IPS-15b (cell line): ENCODE results near the gene KAT2B.
"Not testable (repeated sequence)": the region's sequence is repeated elsewhere in the genome, so short reads cannot be mapped to it uniquely, and the experiment has no call there.

Experiments used
- H3K27me3 ChIP-seq: one replicate; pipeline ENCODE4 v1.6.1; 2013; ENCODE audit warnings: low read length; ENCODE audit not compliant: control insufficient read depth, insufficient read depth
- H3K36me3 ChIP-seq: one replicate; pipeline ENCODE4 v1.6.1; 2013; ENCODE audit warnings: low read length; ENCODE audit not compliant: control insufficient read depth, insufficient read depth
- H3K4me1 ChIP-seq: one replicate; pipeline ENCODE4 v1.6.1; 2013; ENCODE audit warnings: mild to moderate bottlenecking, low read length; ENCODE audit not compliant: control insufficient read depth, insufficient read depth
- H3K4me3 ChIP-seq: one replicate; pipeline ENCODE4 v1.5.1; 2013; ENCODE audit warnings: low read depth, low read length
- H3K9ac ChIP-seq: one replicate; pipeline ENCODE4 v1.6.1; 2013; ENCODE audit warnings: low read depth, mild to moderate bottlenecking, low read length
- H3K9me3 ChIP-seq: one replicate; pipeline ENCODE4 v1.6.1; 2013; ENCODE audit warnings: mild to moderate bottlenecking, low read length; ENCODE audit not compliant: control insufficient read depth, insufficient read depth

The KAT2B gene

DNA sequence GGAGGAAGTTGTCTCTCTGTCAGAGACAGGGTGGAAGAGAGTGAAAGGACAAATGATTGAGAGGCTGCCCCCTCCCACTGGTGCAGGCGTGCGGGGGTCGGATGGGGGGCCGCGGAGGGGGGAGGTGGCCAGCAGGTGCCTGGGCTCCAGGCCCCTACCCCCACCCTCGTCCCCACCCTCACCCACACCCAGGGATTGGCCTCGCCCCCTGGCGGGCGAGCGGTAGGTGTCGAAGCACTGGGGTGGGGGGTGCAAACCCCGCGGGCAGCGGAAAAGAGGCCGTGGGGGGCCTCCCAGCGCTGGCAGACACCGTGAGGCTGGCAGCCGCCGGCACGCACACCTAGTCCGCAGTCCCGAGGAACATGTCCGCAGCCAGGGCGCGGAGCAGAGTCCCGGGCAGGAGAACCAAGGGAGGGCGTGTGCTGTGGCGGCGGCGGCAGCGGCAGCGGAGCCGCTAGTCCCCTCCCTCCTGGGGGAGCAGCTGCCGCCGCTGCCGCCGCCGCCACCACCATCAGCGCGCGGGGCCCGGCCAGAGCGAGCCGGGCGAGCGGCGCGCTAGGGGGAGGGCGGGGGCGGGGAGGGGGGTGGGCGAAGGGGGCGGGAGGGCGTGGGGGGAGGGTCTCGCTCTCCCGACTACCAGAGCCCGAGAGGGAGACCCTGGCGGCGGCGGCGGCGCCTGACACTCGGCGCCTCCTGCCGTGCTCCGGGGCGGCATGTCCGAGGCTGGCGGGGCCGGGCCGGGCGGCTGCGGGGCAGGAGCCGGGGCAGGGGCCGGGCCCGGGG, at the start of gene KAT2B:
Gene KAT2B, plus strand, starts transcription at position 682 of the 783 bp plus-strand sequence. Its CDS starts 32 bp downstream, at position 714.
- peak within 1 kb of the TSS; percentile 75 for H3K4me3 ChIP-seq
- no peaks in the 10 kb centered on the region for H3K36me3 ChIP-seq
- no peak within 1 kb of the TSS for H3K9ac ChIP-seq
- no peaks in the 10 kb centered on the region for H3K4me1 ChIP-seq
- H3K27me3 ChIP-seq: peaks cover 28% of the 10 kb centered on the region
- H3K9me3 ChIP-seq: no peaks in the 10 kb centered on the region

DNA sequence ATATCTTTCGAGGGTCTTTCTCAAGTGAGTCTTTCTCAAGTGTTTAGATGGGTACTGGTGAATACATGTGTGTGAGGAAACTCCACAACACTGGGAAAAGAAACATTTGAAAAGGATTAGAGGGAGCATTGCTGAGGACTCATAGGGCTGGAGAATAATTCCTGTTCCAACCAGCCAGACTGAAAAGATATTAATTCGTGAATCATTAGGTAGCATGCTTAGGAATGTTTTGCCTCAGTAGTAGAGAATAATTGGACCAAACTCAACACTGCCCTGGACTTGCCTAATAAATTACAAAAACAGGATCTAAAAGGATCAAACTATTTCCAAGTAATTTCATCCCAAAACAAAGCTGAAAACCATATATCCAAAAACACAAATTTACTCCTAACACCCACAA, 45.5 kb upstream of the KAT2B start:
- Histone ChIP-seq H3K27me3 (no peaks in the 10 kb centered on the region), H3K9me3 (no peaks in the 10 kb centered on the region), H3K4me3 (no peak overlapping the region), H3K36me3 (no peaks in the 10 kb centered on the region), H3K4me1 (no peaks in the 10 kb centered on the region), H3K9ac (no peak overlapping the region)

DNA sequence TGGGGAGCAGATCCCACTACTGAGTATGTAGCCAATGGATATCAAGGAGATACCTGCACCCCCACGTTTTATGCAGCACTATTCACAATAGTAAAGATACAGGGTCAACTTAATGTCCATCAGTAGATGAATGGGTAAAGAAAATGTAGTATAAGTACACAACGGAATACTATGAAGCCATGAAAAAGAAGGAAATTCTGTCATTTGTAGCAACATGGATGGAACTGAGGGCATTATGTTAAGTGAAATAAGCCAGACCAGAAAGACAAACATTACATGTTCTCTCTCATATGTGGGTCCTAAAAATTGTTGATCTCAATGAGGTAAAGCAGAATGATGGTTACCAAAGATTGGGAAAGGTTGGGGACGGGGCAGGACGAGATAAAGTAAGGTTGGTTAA, 42.7 kb upstream of the KAT2B start:
- Histone ChIP-seq H3K9ac (no peak overlapping the region), H3K27me3 (no peaks in the 10 kb centered on the region)

DNA sequence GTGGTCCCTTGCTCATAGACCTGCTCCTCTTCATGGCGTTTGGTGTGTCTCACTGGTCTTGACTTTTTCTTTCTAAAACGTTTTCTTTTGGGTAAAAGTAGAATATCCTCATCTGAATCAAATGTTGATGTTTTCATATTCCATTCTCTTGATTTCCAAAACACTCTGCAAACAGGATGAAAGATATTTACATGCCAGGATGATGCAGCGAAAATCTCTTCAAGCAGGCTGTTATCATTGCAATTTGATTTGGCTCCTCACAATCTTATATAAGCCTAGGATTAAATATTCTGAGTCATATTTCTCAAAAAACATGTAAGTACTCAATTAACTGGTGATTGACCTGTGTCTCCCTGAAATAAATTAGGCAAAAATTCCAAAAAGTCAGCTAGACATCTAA, 38.3 kb upstream of the KAT2B start:
- Histone ChIP-seq H3K4me1 (no peaks in the 10 kb centered on the region), H3K36me3 (no peaks in the 10 kb centered on the region), H3K4me3 (no peak overlapping the region), H3K9ac (no peak overlapping the region), H3K27me3 (no peaks in the 10 kb centered on the region), H3K9me3 (no peaks in the 10 kb centered on the region)

More for the DNA sequence above, 42.7 kb upstream of the KAT2B start:
- Histone ChIP-seq H3K36me3 (no peaks in the 10 kb centered on the region), H3K4me1 (no peaks in the 10 kb centered on the region), H3K4me3 (no peak overlapping the region), H3K9me3 (no peaks in the 10 kb centered on the region)

DNA sequence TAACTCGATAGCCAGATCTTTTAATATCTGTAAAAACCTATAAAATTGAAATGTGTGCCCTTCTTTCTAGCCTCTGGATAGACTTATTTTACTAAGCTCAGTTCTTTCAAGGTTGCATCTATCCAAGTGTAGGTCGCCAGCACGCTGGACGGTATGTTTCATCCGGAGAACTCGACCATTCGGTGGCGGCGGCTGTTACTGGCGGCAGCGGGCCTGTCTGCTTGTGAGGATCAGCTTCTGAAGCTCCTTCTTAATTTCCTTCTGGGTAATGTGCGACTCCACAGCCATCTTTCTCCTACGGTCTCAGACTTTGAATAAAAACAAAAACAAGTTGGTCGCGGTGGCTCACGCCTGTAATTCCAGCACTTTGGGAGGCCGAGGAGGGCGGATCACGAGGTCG, 32.3 kb upstream of the KAT2B start:
- Histone ChIP-seq H3K4me3 (no peak overlapping the region), H3K4me1 (no peaks in the 10 kb centered on the region), H3K27me3 (no peaks in the 10 kb centered on the region), H3K36me3 (no peaks in the 10 kb centered on the region), H3K9me3 (no peaks in the 10 kb centered on the region), H3K9ac (no peak overlapping the region)

- Histone ChIP-seq H3K36me3 (no peaks in the 10 kb centered on the region), H3K4me1 (no peaks in the 10 kb centered on the region), H3K9me3 (no peaks in the 10 kb centered on the region), H3K9ac (no peak overlapping the region), H3K27me3 (no peaks in the 10 kb centered on the region), H3K4me3 (no peak overlapping the region)
Observed at GRCh38 chr3:20008646-20009045, 31.6 kb upstream of the KAT2B start.

- Histone ChIP-seq H3K4me1 (no peaks in the 10 kb centered on the region), H3K4me3 (no peak within 1 kb of the TSS), H3K36me3 (no peaks in the 10 kb centered on the region)
Observed at GRCh38 chr3:20012164-20012563, 28.1 kb upstream of the KAT2B start, which contains the start of gene PP2D1. PP2D1 (minus strand) TSS chr3:20012264; CDS start chr3:20012072, 192 bp downstream.

GRCh38 chr3:20013396-20013795, 26.9 kb upstream of the KAT2B start:
- Histone ChIP-seq H3K4me3 (no peak overlapping the region), H3K4me1 (no peaks in the 10 kb centered on the region)

More at GRCh38 chr3:20012164-20012563, 28.1 kb upstream of the KAT2B start, which contains the start of gene PP2D1:
- H3K27me3 ChIP-seq: no peaks in the 10 kb centered on the region
- no peak within 1 kb of the TSS for H3K9ac ChIP-seq
- no peaks in the 10 kb centered on the region for H3K9me3 ChIP-seq

DNA sequence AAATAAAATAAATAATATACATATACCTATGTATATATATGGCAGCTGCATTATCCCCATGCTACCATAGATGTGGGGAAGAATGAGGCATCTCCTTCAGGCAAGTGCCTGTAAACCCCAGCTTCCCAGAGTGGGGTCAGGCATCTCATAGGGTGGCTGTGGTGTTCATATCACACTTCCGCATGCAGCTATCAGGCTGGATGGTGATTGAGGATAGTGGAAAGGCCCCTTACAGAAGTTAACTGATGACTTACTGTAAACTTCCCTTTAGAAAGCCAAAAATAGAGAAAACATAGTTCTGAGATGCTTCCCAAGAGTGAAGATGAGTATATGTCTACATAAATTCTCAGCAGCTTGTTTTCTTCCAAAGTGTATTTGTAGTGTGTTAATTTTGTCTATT, 24.7 kb upstream of the KAT2B start:
- H3K4me1 ChIP-seq: no peaks in the 10 kb centered on the region
- no peaks in the 10 kb centered on the region for H3K9me3 ChIP-seq
- no peaks in the 10 kb centered on the region for H3K27me3 ChIP-seq
- H3K4me3 ChIP-seq: no peak overlapping the region
- no peaks in the 10 kb centered on the region for H3K36me3 ChIP-seq
- H3K9ac ChIP-seq: no peak overlapping the region

More at GRCh38 chr3:20013396-20013795, 26.9 kb upstream of the KAT2B start:
- H3K36me3 ChIP-seq: no peaks in the 10 kb centered on the region
- no peaks in the 10 kb centered on the region for H3K9me3 ChIP-seq
- no peak overlapping the region for H3K9ac ChIP-seq
- no peaks in the 10 kb centered on the region for H3K27me3 ChIP-seq

- H3K27me3 ChIP-seq: not testable (repeated sequence)
Observed at GRCh38 chr3:20016076-20016475, 24.2 kb upstream of the KAT2B start.

DNA sequence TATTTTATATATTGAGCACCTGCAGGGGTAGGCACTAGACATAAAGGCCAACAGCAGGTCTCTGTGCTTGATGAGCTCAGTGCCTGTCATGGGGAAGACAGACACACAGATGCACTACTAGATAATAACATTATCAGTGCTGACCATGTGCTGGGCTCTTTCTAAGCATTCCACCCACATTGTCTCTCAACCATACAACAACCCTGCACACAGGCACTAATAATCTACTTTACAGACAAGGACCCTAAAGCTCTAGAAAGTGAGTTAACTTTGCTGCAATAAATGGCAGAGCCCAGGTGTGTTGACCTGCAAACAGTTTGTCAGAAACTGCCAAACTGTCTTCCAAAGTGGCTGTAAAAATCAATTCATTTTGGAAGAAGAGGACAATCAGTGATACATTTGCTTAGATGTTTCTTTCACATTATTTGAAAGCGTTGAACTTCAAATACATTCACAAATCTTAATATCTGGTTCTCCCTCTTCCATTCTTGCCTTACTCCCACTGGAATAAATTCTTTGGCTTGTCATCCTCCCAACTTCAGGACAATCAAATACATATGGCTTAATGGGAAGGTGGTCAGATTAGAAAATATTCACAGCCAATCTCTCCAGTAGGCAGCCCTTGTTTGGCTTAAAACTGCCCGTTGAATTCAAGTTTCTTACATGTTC, 17.2 kb upstream of the KAT2B start:
- Histone ChIP-seq H3K9me3 (no peaks in the 10 kb centered on the region), H3K27me3 (no peaks in the 10 kb centered on the region), H3K36me3 (no peaks in the 10 kb centered on the region), H3K4me3 (no peak overlapping the region), H3K4me1 (no peaks in the 10 kb centered on the region), H3K9ac (no peak overlapping the region)

More at GRCh38 chr3:20016076-20016475, 24.2 kb upstream of the KAT2B start:
- not testable (repeated sequence) for H3K9me3 ChIP-seq, H3K4me3 ChIP-seq, H3K9ac ChIP-seq, H3K36me3 ChIP-seq, H3K4me1 ChIP-seq
